Osteoblast (primary cell): Measurements from ENCODE around the gene FAM111A. TPM values are rescaled to one million over a fixed set of nuclear protein-coding genes. Genes with fewer than 3 reads are reported as not detected.

Experiments
- DNase-seq: peaks from one replicate; pipeline ENCODE4 v3.0.0; 2011; ENCODE audit warnings: low spot score, mixed read lengths; ENCODE audit not compliant: insufficient read length; ENCODE audit errors: missing footprints
- H2AFZ ChIP-seq: 2 replicates; pipeline ENCODE4 v1.6.0; 2011; ENCODE audit warnings: mild to moderate bottlenecking, low read length
- H3K27ac ChIP-seq: 2 replicates; pipeline ENCODE4 v1.5.1; 2011; ENCODE audit warnings: mild to moderate bottlenecking, low read depth, low read length, moderate library complexity
- H3K27me3 ChIP-seq: 2 replicates; pipeline ENCODE4 v1.6.0; 2012; ENCODE audit warnings: mild to moderate bottlenecking, control low read depth, inconsistent platforms, low read length, moderate library complexity; ENCODE audit not compliant: insufficient read depth
- H3K36me3 ChIP-seq: 2 replicates; pipeline ENCODE4 v1.5.1; 2011; ENCODE audit warnings: mild to moderate bottlenecking, low read length, control low read depth, moderate library complexity; ENCODE audit not compliant: insufficient read depth
- H3K4me1 ChIP-seq: 2 replicates; pipeline ENCODE4 v1.5.1; 2011; ENCODE audit warnings: mild to moderate bottlenecking, low read length, control low read depth, moderate library complexity; ENCODE audit not compliant: insufficient read depth
- H3K4me2 ChIP-seq: 2 replicates; pipeline ENCODE4 v1.6.0; 2011; ENCODE audit warnings: mild to moderate bottlenecking, low read length; ENCODE audit not compliant: insufficient read depth
- H3K4me3 ChIP-seq: fragments of 200-600 bp; sonication (generic); 3 replicates; pipeline ENCODE4 v1.5.1; 2012; ENCODE audit warnings: mild to moderate bottlenecking, low read length, inconsistent platforms; ENCODE audit not compliant: insufficient read depth
- H3K79me2 ChIP-seq: 2 replicates; pipeline ENCODE4 v1.6.0; 2012; ENCODE audit warnings: mild to moderate bottlenecking, low read length, control low read depth, inconsistent platforms; ENCODE audit not compliant: insufficient read depth
- H3K9me3 ChIP-seq: 2 replicates; pipeline ENCODE4 v1.5.1; 2011; ENCODE audit warnings: low read depth, low read length, control low read depth
- H4K20me1 ChIP-seq: 2 replicates; pipeline ENCODE4 v1.6.0; 2012; ENCODE audit warnings: mild to moderate bottlenecking, low read length, control low read depth; ENCODE audit not compliant: insufficient read depth
- total RNA-seq: library from RNA; depleted of rRNA; stranded (reverse); fragments of >200 nt; gene quantifications from 2 replicates; pipeline ENCODE4 v1.2.3, GENCODE V29; 2012
- TF ChIP-seq, protein P1 (sequence below): IDR thresholded peaks from 2 replicates; pipeline ENCODE4 v1.5.1; 2011; ENCODE audit warnings: mild to moderate bottlenecking, low read depth, low read length, moderate library complexity; ENCODE audit errors: extremely low read depth

Gene FAM111A
- total RNA-seq, 1 donor: 40.5 TPM

DNA sequence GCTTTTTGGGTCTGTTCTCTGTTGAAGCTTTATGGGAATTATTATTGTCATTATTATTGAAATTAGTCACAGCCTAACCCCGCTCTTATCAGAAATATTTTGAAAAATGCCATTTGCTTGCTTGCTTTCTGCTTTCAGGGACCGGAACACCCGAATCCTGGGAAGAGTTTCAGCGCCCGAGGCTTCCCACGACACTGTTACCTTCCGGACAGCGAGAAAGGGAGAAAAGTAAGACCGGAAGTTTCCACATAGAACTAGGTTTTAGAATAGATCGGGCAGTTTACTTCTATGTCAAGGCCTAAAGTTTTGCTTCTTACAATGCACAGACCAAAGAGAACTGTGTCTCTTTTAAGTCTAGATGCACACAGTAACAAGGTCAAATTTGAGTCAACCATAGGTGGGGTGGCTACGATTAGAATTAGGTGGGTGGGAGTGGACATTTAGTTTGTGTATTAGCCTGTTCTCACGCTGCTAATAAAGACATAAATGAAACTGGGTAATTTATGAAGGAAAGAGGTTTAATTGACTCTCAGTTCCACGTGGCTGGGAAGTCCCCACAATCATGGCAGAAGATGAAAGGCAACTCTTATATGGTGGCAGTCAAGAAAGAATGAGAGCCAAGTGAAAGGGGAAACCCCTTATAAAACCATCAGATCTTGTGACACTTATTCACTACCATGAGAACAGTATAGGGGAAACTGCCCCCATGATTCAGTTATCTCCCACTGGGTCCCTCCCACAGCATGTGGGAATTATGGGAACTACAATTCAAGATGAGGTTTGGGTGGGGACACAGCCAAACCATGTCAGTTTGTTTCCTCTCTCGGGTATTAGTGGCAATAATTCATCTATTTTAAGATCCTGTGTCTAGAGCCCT, 57.1 kb downstream of the FAM111A start:
- H3K4me1 ChIP-seq: peaks cover 10% of the 10 kb centered on the region
- no peak overlapping the region for H3K27ac ChIP-seq
- H3K9me3 ChIP-seq: no peaks in the 10 kb centered on the region
- H3K4me3 ChIP-seq: no peak overlapping the region
- no peak overlapping the region for H2AFZ ChIP-seq
- no peaks in the 10 kb centered on the region for H4K20me1 ChIP-seq
- H3K36me3 ChIP-seq: no peaks in the 10 kb centered on the region
- H3K4me2 ChIP-seq: no peak overlapping the region
- TF ChIP-seq, protein P1, sequence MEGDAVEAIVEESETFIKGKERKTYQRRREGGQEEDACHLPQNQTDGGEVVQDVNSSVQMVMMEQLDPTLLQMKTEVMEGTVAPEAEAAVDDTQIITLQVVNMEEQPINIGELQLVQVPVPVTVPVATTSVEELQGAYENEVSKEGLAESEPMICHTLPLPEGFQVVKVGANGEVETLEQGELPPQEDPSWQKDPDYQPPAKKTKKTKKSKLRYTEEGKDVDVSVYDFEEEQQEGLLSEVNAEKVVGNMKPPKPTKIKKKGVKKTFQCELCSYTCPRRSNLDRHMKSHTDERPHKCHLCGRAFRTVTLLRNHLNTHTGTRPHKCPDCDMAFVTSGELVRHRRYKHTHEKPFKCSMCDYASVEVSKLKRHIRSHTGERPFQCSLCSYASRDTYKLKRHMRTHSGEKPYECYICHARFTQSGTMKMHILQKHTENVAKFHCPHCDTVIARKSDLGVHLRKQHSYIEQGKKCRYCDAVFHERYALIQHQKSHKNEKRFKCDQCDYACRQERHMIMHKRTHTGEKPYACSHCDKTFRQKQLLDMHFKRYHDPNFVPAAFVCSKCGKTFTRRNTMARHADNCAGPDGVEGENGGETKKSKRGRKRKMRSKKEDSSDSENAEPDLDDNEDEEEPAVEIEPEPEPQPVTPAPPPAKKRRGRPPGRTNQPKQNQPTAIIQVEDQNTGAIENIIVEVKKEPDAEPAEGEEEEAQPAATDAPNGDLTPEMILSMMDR: no peak
- no peak for DNase-seq
- H3K79me2 ChIP-seq: no peaks in the 10 kb centered on the region
- peaks cover 2% of the 10 kb centered on the region for H3K27me3 ChIP-seq

DNA sequence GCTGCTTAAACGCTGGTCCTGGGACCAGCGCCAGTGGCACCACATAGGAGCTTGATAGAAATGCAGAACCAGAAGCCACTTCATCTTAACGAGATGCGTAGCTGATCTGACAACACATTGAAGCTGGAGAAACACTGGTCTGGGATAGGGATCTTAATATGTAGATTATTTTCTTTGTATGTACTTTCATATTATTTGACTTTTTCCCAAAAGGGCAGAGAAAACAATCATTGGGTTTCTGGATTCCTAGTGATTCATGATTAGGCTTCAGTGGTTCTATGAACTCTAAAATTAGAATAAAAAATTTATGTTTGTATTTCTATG, 57.7 kb downstream of the FAM111A start:
- no peaks in the 10 kb centered on the region for H4K20me1 ChIP-seq
- TF ChIP-seq, protein P1: no peak
- no peak overlapping the region for H3K4me2 ChIP-seq
- no peak for DNase-seq
- no peak overlapping the region for H3K27ac ChIP-seq
- no peaks in the 10 kb centered on the region for H3K79me2 ChIP-seq
- peaks cover 12% of the 10 kb centered on the region for H3K4me1 ChIP-seq
- no peaks in the 10 kb centered on the region for H3K36me3 ChIP-seq
- no peak overlapping the region for H3K4me3 ChIP-seq
- peaks cover 2% of the 10 kb centered on the region for H3K27me3 ChIP-seq
- no peak overlapping the region for H2AFZ ChIP-seq
- no peaks in the 10 kb centered on the region for H3K9me3 ChIP-seq

DNA sequence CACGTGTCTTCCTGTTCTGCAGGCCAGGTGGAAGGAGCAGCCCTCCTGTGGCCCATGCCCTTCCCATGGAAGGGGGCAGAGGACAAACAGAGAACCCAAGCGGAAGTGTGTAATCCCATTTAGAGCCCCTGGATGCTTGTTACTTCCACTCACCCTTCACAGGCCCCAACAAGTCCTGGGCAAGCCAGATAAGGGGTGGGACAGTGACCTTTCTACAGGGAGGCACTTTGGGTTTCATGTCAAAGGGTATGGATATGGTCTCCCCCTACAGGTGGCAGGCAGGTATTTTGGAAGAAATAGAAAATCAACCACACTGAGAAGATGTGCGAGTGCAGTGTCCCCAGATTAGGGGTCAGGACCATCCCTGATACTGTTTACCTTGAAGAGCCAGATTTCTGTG, 58.7 kb downstream of the FAM111A start:
- Histone ChIP-seq H2AFZ (no peak overlapping the region), H3K27ac (no peak overlapping the region), H3K27me3 (peaks cover 2% of the 10 kb centered on the region), H3K4me1 (peaks cover 12% of the 10 kb centered on the region), H3K4me2 (no peak overlapping the region), H4K20me1 (no peaks in the 10 kb centered on the region), H3K79me2 (no peaks in the 10 kb centered on the region), H3K4me3 (no peak overlapping the region), H3K9me3 (no peaks in the 10 kb centered on the region), H3K36me3 (no peaks in the 10 kb centered on the region)
- no peak for DNase-seq
- TF ChIP-seq, protein P1: no peak

Other genes starting within 250 kb of the FAM111A start
- gene GLYATL1, start 203.4 kb upstream of the FAM111A start, total RNA-seq: 0.29 TPM in 1 of 2 replicates, not detected in the other
- gene GLYATL1B, start 56.5 kb upstream of the FAM111A start, total RNA-seq: not detected in 2 replicates
- gene FAM111B, start 35.6 kb upstream of the FAM111A start, total RNA-seq: 0.72 and 1.8 TPM in 2 replicates
- under 0.01 and 0.29 TPM in 2 replicates for gene DTX4, start 29.3 kb downstream of the FAM111A start, total RNA-seq
- gene MPEG1, start 70.1 kb downstream of the FAM111A start, total RNA-seq: under 0.01 and 0.36 TPM in 2 replicates
- not detected in 2 replicates for gene OR5AN1, start 216.0 kb downstream of the FAM111A start, total RNA-seq